NCI-H146 treated with DMSO at 0.1 percent for 48 hours (cell line): ENCODE results near the gene CES4A.
"Not testable (repeated sequence)": the region's sequence is repeated elsewhere in the genome, so short reads cannot be mapped to it uniquely, and the experiment has no call there.

ENCODE experiments used
- DNase-seq: peaks from one replicate; lab custom pipeline; 2025; ENCODE audit not compliant: unreplicated experiment; lab: John Stamatoyannopoulos, UW

The CES4A gene

DNA sequence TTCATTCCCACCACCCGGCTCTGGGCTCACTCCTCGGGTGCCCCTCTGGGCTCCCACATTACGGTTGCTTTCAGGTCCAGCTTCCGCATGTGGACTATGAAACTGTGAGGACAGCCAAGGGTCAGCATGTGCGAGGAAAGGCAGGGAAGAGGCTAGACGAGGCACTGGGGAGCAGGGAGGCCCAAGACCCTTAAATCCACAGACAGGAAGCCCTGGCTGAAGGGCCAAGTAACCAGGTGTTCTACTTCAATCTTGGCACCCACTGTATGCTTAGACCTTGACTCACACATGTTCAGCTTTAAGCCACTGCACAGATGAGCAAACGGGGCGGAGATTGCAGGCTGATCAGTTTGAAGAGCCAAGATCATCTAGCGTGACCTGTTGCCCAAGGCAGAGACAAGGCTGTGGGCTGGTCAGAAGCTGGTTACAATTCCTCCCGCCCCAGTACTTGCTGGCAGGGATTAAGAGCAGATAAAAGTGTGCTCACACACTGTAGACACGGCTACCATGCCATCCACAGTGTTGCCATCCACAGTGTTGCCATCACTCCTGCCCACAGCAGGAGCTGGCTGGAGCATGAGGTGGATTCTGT, at the start of gene CES4A:
Gene CES4A, plus strand, starts transcription at position 393 of the 592 bp plus-strand sequence. Its CDS starts 184 bp downstream, at position 577.
- no peak for DNase-seq

DNA sequence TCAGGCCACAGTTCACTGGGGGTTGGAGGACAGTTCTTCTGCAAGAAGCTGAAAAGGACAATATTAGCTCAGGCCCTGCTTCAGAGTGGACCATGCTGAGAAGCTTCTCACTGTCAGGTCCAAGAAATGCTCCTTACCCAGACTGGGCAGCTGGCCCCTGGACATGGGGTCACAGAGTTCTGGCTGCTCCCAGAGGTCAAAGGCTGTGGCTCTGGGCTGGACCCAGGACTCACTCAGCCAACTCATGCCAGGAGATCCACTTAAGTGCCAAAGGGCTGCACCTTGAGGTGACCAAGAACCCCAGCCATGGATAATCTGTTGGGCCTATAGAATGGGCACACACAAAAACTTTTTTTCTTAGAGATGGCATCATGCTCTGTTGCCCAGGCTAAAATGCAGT, 49.0 kb upstream of the CES4A start:
- DNase-seq = no peak

DNA sequence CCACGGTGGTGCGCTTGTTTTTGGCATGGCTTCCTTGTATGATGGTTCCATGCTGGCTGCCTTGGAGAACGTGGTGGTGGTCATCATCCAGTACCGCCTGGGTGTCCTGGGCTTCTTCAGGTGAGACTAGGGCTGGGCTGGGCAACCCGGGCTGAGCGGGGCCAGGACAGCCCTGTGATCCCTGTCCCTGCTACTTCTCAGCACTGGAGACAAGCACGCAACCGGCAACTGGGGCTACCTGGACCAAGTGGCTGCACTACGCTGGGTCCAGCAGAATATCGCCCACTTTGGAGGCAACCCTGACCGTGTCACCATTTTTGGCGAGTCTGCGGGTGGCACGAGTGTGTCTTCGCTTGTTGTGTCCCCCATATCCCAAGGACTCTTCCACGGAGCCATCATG, 48.2 kb upstream of the CES4A start:
- no peak for DNase-seq

DNA sequence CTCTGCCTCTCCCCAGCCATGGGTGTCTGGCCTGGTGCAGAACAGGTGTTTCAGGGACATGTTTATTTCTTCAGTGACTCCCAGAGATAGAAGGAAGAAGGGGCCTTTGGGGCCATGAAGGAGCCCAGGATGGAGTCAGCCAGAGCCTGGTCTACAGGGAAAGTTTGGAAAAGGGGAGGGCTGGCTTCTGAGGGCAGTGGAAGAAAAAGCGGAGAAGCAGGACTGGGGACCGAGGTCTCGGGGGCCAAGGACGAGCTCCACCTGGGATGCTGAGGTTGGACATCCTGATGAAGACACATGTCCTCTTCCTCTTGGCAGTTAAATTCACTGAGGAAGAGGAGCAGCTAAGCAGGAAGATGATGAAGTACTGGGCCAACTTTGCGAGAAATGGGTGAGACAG, 45.4 kb upstream of the CES4A start:
- DNase-seq = no peak

DNA sequence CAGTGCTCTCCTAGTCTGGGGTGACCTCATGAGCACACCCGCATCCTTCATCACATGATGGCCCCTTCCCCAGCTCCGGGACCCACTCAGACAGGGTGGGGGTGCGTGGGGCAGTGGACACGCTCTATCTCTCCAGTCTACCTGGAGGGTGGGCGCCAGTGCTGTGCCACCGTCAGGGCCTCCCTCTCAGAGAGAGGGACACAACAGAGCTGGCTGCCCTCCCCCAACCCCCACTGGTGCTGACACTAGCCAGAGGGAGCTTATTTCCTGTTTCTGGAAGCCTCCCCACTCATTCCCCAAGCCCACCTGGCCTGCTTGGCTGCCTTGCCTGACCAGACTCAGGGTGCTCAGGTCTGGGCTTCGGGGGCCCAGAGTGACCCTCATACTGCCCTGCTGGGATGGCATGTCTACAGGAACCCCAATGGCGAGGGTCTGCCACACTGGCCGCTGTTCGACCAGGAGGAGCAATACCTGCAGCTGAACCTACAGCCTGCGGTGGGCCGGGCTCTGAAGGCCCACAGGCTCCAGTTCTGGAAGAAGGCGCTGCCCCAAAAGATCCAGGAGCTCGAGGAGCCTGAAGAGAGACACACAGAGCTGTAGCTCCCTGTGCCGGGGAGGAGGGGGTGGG, 44.8 kb upstream of the CES4A start:
- DNase-seq = no peak

DNA sequence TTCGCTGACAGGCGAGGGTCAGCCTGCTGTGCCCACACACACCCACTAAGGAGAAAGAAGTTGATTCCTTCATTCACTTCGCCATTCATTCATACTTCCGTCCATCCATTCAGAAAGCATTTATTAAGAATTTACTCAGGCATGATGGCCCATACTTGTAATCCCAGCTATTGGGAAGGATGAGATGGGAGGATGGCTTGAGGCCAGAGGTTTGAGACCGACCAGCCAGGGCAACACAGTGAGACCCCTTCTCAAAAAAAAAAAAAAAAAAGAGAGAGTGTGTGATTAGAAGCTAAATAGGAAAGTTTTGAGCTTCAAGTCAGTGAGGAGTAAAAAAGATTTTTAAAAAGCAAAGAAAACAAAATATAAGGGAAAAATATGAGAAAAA, 44.3 kb upstream of the CES4A start:
- DNase-seq = no peak

DNA sequence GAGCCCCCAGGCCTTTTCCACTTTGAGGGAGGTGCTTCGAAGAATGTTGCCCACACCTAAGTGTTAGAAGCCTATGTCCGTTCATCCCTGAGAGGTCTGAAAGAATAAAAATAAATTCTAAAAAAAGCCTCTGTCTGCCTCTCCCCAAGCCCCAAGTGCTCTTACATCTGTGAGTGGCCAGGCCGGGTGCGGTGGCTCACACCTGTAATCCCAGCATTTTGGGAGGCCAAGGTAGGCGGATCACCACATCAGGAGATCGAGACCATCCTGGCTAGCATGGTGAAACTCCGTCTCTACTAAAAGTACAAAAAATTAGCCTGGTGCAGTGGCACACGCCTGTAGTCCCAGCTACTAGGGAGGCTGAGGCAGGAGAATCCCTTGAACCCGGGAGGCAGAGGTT, 43.4 kb upstream of the CES4A start:
- DNase-seq = not testable (repeated sequence)

DNA sequence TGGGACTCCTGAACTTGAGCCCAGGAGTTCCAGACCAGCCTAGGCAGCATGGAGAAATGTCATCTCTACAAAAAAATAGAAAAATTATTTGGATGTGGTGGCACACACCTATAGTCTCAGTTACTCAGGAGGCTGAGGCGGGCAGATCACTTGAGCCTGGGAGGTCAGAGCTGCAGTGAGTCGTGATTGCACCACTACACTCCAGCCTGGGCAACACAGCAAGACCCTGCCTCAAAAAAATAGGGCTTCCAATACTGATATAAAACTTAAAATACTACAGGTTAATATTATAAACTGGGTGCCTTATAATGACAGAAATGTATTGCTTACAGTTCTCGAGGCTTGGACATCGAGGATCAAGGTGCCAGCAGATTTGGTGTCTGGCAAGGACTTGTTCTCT, 42.5 kb upstream of the CES4A start:
- DNase-seq = no peak

DNA sequence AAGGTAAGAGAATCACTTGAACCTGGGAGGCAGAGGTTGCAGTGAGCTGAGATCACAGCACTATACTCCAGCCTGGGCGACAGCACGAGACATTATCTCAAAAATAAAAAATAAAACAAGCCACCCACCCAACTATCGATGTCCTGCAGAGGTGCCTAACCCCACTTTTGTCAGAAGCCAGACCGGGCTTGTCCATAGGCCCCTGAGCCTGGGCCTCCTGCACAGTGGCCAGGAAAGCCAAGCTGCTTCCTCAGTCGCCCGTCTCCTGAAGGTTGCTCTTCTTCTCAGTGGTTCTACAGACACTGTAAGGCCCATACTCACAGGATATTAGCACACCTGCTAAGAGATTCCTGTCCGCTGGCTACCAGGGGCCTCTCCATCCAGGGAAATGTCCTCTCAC, 41.8 kb upstream of the CES4A start:
- DNase-seq = no peak

DNA sequence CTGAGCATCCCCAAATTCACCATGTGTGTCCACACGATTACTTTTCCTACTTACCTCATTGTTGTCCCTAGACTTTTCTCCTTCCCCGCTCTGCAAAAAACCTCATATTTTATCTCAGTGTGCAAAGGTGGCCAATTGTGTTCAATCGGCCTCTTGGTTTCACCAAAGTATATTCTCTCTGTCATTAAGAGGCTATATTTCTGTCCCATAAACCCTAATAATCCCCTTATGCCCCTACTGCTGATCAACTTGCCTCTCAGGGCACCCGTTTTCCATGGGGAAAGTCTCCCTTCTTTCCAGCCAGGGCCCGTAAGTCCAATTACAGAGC, 41.5 kb upstream of the CES4A start:
- DNase-seq = no peak

DNA sequence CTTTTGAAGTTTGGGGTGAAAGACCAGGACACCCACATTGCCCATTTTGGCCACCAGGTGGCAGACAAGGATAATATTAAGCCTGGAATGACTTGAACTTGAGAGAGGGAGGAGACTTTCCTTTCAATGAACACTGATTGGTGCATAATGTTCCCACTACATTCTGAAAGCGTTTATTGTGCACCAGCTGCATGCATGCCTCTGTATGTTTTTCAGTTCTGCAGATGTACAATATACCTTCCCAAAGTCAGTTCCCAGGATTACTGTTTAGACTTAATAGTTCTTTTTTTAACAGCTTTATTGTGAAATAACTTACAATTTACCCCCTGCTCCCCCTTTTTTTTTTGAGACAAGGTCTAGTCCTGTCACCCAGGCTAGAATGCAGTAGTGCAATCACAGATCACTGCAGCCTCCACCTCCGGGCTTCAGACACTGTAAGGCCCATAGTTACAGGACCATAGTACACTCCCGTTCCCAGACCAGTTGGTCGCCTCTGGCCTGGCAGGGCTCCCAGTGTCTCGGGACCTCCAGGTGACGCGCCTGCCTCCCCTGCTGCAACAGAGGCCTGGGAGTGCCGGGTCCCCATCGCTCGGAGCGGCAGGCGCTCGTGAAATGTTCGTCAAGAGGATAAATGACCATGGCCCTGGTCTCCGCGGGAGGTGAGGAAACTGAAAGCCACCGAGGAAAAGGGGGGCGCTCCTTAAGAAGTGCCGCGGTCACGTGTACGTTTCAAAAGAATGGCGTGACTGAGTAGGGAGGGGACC, 40.9 kb upstream of the CES4A start:
- DNase-seq = peak; percentile 29

DNA sequence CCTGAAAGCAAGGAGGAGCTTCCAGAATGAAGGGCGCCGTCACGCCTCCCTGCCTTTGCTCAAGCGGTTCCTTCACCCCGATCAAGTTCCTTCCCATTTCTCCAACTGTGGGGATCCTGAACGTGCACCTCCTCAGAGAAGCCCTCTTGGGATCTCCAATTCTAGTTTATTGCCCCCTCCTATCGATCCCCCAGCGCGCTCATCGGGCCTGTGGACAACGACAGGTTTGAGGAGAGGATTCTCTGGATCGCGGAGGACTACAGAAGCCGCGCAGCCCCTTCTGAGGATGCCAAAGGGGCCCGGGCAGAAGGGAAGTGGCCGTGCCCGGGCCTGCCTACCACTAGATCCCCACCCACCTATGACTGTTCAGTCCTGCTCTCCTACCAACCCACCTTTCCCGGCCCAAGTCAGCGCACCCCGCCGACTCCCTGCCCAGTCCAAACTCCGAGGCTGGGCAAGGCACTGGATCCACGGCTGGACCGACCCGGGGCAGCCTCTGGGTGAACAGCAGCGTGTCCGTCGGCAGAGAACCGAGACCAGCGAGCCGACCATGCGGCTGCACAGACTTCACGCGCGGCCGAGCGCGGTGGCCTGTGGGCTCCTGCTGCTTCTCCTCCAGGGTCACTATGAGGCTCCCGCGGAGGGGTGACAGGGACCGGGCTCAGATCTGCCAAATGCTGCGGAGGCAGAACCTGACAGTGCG, 40.1 kb upstream of the CES4A start:
- no peak for DNase-seq

DNA sequence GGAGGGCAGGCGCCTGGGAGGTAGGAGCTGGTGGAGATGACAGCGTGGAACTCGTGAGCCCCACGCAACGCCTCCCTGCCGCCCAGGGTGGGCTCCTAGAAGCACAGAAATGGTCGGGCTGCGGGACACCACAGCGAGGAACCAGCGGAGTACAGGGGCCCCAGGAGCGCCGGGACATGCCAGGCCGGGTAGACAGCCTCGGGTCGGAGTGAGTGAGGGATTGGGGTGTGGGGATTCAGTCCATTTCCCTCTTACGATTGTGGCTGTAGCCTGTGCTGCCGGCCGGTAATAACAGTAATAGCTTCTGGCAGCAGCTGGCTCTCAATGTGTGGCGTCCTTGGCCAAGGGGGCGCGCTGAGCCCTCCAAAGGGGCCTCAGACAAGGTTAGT, 39.6 kb upstream of the CES4A start:
- DNase-seq = no peak

DNA sequence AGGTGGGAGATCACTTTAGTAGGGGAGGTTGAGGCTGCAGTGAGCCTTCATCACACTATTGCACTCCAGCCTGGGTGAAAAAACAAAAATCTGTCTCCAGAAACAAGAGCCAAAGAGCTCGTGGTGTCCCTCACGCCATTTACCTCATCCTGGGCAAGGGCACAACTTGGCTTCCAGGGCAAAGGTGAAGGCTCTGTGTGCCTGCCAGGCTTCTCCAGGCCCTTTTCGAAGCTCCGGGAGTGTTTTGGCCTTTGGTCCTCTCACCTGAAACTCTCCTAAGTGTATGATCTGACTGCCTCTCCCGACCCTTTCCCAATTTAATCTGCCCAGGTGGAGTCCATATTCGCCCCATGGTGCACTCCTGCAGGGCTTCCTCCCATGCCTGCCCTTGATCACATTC, 38.9 kb upstream of the CES4A start:
- DNase-seq = no peak

DNA sequence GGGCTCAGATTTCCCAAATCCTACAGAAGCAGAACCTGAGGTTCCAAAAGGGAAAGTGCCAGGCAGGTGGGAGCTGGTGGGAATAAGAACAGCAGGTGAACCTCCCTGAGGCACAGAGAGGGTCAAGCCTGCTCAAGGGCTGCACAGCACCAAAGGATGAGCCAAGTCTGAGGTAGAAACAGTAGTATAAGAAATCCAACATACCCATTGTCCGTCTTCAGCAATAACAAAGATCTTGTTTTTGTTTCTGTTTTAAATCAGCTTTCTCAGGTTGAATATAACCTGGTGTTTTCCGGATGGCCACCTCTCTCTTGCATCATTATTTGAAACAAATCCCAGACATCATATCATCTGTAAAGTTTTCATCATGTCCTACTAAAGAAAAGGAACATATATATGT, 38.0 kb upstream of the CES4A start:
- DNase-seq = no peak

DNA sequence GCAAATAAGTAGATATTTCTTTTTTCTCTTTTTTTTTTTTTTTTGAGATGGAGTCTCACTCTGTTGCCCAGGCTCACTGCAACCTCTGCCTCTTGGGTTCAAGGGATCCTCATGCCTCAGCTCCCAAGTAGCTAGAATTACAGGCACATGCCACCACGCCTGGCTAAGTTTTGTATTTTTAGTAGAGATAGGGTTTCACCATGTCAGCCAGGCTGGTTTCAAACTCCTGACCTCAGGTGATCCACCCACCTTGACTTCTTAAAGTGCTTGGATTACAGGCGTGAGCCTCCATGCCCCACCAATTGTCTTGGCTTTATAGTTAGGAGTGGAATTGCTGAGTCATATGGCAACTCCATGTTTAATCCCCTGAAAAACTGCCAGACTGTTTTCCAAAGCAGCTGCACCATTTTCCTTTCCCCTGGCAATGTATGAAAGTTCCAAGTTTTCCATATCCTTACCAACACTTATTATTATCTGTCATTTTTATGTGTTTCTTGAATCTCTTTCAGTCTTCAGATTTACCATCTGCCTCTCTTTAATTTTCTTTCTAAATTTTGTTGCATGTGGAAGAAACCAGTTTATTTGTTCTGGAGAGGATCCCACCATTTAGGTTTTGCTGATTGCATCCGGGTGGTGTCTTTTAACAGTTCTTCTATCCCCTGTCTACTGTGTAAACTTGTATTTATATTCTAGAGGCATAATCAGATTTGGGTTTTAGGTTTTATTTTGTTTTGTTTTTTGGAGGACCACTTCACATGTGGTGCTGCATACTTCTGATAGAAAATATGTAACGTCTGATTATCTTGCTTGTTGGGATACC, 37.2 kb upstream of the CES4A start:
- DNase-seq = no peak

DNA sequence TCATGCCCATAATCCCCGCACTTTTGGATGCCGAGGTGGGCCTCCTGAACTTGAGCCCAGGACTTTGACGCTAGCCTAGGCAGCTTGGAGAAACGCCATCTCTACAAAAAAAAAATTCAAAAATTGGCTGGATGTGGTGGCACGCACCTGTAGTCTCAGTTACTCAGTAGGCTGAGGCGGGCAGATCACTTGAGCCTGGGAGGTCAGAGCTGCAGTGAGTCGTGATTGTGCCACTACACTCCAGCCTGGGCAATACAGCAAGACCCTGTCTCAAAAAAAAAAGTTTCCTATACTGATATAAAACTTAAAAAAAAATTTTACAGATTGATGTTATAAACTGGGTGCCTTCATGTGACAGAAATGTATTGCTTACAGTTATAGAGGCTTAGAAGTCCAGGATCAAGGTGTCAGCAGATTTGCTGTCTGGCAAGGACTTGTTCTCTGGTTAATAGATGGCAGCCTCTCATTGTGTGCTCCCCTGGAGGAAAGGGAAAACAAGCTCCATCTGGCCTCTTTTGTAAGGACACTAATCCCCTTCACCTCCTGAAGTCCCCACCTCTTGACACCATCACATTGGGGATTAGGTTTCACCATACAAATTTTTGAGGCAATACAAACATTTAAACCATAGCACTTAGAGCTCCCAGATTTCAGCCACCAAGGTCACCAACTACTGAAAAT, 35.8 kb upstream of the CES4A start:
- no peak for DNase-seq

DNA sequence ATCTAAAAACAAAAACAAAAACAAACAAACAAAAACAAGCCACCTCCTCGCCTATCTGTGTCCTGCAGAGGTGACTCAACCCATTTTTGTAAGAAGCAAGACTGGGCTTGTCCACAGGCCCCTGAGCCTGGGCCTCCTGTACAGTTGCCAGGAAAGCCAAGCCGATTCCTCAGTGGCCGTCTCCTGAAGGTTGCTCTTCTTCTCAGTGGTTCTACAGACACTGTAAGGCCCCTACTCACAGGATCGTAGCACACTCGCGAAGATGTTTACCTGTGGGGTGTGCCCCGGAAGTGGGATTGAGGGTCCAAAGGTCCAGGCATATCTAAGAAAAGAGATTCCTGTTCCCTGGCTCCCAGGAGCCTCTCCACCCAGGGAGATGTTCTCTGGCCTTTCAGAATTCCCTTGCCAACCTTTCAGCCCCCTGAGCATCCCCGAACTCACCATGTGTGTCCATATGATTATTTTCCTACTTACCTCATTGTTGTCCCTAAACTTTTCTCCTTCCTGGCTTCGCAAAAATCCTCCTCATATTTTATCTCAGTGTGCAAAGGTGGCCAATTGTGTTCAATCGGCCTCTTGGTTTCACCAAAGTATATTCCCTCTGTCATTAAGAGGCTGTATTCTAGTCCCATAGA, 34.8 kb upstream of the CES4A start:
- DNase-seq = no peak

DNA sequence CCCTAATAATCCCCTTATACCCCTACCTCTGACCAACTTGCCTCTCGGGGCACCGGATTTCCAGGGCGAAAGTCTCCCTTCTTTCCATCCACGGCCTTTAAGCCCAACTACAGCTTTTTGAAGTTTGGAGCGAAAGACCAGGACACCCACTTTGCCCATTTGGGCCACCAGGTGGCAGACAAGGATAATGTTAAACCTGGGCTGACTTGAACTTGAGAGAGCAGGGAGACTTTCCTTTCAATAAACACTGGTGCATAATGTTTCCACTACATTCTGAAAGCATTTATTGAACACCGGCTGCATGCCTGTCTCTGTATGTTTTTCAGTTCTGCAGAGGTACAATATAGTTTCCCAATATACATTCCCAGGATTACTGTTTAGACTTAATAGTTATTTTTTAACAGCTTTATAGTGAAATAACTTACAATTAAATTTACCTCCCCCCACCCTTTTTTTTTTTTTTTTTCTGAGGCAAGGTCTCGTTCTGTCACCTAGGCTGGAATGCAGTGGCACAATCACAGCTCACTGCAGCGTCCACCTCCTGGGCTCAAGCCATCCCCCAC, 34.2 kb upstream of the CES4A start:
- peak; percentile 26 for DNase-seq
